NOMO-1 treated with dmso at 0.1 percent for 144 hours (cell line): ENCODE measurements around the gene RIPPLY1.
"Not testable (repeated sequence)": the region's sequence is repeated elsewhere in the genome, so short reads cannot be mapped to it uniquely, and the experiment has no call there.

Experiments
- DNase-seq: peaks from one replicate; lab custom pipeline; 2025; ENCODE audit not compliant: unreplicated experiment; lab: John Stamatoyannopoulos, UW

Gene RIPPLY1

GRCh38 chrX:106912864-106913263 lies 9.7 kb upstream of the RIPPLY1 start:
- DNase-seq: no peak

DNA sequence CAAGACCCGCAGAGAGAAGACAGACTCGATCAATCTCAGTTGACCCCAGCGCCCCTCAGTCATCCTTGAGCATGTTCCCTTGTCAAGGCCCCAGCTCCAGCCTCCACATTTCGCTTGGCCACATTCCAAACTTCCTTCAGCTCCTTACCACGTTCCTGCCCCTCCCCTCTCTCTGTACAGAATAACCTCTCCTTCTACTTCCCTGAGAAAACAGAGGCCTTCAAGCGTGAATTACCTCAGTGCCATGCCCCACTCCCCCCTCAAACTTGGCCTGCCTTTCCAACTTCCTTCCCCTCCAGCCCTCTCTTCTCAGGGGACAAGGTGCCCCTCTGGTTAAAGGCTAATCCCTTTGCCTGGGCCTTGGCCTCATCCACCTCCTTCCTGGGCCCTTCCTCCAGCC lies 3.2 kb upstream of the RIPPLY1 start:
- DNase-seq: no peak

DNA sequence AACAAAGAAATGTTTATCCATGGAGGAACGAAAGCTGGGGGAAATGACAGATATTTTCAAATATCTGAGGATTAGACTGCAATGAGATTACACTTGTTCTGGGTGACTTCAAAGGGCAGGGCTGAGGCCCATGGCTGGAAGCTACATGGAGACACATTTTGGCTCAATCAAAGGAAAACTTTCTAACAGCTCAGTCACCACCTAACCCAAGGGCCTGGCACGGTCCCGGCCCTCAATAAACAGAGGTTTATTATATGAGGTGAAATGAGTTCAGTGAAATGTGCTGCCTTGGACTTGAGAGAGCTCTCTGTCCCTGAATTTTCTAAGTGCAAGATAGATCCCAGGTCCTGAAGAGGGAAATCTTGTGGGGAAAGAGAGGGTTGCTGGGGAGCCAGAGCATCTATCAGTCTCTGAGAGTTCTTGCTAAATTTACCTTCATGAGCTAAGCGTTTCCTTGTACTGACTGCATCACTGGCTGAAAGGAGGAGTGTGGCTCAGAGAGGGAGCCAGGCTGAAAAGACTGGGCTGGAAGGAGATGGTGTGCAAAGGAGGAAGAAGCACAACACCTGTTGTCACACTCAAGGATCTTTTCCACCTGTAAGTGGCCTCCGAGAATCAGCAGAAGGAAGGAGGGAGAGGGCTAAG lies 2.0 kb upstream of the RIPPLY1 start:
- no peak for DNase-seq

DNA sequence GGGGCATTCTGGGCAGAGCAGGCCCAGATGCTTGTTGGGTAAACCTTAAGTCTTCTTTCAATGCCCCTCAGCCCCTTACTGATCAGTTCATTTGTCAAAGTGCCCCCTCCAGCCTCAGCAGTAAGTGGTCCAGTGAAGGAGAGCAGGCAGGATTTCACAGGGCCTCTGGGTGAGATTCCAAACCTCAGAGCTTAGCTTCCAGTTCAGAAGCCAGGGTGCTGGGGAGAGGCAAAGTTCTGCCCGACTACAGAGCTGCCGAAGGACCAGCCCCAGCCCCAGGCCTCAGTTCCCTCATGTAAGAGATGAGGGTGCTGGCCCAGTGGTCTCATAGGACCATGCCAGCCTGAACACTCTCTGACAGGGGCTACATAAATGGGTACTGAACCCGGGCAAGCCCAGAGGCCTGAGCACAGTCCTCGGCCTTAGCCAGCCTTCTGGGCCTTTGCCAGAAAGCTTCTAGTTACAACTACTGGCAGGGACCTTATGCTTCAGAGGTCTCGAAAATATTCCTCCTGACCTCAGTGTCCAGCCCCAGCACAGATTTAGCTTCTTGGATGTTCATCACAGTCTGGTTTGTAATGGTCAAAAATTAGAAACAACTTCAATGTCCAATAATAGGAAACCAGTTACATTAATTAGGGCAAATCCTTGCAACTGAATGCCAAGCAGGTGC lies 851 bp upstream of the RIPPLY1 start:
- no peak for DNase-seq

- DNase-seq: no peak
These were observed 457 bp downstream of the RIPPLY1 start for GRCh38 chrX:106902684-106903083.

DNA sequence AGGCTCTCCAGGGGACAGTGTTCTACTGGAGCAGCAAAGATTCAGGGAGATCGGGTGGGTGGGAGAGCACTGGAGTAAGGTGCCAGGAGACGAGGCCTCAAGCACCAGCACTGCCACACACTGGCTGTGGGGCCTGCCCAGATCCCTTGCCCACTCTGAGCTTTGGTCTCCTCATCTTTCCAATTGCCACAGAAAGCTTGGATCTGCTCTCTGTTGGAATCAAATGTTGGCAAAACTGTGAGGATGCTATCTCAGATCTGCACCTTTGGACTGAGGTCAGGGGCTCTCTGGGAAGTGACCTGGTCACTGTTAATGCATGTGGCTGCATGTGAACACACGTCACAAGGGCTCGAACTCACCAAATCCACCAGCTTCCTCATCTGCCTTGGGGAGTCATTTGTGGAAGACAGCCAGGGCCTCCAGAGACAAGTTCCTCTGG lies 1.3 kb downstream of the RIPPLY1 start:
- no peak for DNase-seq

DNA sequence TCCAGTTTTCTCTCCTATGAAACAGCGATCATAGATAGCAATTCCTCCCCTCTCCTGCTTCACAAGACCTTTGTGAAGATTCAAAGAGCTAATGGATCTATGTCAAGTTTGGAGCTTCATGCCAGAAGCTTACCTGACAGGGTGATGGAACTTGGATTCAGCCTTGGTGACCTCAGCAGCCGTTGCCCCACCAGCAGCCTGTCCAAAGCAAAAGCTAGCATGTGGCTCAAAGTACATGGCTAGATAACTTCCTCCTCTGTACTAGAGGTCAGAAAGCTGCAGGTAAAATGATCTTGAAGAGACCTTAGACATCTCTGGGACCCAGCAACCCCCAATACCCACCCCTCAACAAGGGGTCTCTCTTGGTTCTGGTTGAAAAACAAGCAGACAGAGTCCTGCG lies 1.8 kb downstream of the RIPPLY1 start:
- DNase-seq: no peak

GRCh38 chrX:106899841-106900240 lies 3.3 kb downstream of the RIPPLY1 start:
- DNase-seq: no peak

- DNase-seq: no peak
These were observed 3.9 kb downstream of the RIPPLY1 start for GRCh38 chrX:106899276-106899675.

- peak; percentile 1 for DNase-seq
These were observed 4.7 kb downstream of the RIPPLY1 start for GRCh38 chrX:106898462-106898861.

- no peak for DNase-seq
These were observed 5.9 kb downstream of the RIPPLY1 start for GRCh38 chrX:106897259-106897658.

GRCh38 chrX:106894978-106895452 lies 8.1 kb downstream of the RIPPLY1 start:
- DNase-seq: no peak

DNA sequence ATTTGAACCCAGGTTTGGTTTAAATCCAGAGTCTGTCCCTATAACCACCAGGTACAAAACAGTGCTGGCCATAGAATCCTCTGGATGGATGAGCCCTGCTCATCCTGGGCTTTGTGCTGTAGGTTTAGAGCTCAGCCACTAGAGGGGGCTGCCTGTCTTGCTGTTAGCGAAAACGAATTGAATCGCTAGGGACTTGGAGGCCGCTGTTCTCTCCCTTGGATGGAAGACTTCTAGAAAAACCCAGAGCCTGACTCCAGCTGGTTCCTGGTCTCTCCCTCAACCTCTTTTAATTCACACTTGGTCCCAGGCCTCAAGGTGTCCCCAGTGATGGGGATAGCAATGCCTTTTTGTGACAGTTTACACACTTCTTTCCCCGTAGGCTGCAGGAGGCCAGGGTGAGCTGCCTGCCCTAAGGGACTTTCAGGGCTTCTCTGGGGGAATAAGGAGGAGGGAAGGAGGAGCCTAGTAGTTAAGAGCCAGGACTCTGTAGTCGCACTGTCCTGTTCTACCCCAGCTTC lies 8.7 kb downstream of the RIPPLY1 start:
- peak; percentile 7 for DNase-seq

DNA sequence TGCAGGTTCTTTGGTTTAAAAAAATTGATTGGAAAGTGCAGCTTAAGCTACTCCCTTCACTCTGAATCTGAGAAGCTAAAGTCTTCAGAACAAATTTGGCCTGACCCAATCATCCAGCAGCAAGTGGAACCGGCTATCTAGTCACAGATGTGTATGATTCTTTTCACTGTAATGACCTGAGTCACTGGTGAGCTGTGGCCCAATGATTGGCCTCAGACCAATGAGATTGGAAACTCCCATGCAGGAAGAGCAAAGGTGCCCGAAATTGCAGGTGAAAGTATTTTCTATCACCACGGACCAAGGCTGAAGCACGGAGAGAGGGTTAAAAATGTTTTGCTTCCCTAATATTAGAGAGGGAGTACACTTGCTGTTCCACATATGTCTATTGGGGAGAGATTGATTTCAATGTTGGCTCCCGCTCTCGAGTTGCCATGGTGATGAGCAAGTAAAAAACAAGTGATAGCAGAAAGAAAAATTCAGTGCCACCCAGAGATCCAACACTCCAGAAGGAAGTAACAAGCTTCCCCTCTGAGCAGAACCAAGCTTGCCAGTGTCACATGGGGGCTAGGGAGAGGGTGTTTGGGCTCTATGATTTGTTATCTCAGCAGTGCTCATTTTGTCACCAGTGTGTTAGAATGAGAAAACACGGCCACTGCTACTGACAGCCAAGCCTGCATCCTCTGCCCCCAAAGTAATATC lies 11.2 kb downstream of the RIPPLY1 start:
- no peak for DNase-seq

DNA sequence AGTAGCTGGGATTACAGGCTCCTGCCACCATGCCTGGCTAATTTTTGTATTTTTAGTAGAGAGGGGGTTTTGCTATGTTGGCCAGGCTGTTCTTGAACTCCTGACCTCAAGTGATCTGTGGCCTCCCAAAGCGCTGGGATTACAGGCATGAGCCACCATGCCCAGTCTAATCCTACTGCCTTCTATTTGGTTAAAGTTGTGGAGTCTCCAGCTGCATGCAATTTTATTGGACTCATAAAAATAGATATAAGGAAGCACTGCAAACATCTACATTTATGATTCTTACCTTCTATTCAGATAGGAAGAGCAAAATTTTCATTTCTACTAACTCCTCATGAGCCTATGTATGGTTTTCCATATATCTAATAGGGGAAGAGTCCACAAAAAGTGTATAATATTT lies 13.7 kb downstream of the RIPPLY1 start:
- DNase-seq: no peak

- no peak for DNase-seq
These were observed 28.0 kb downstream of the RIPPLY1 start for GRCh38 chrX:106875151-106875550.

DNA sequence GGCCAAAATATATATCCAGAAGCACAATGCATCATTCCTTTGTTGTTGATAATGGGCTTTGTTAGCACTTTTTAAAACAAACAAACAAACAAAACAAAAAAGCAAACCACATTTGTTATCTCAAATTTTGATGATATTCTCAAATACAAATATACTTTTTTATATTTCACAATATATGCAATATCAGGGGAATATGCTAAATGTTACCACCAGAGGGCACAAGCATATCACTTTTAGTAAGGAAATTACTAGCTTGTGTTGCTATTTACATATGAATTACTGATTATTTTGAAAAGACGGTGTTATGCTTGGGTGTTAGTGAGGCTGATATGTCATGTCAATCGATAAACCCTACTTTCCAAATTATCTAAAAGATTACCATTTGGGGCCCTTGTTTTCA lies 29.1 kb downstream of the RIPPLY1 start:
- DNase-seq: no peak

DNA sequence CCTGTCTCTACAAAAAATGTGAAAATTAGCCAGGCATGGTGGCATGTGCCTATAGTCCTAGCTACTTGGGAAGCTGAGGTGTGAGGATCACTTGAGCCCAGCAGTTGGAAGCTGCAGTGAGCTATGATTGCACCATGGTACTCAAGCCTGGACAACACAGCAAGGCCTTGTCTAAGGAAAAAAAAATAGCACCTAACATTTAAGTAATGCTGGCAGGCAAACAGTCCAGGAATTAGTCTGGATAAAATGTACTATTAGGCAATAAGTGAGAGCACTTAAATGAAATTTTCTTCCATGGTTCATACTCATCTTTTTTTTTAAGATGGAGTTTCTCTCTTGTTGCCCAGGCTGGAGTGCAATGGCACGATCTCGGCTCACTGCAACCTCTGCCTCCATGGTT lies 30.3 kb downstream of the RIPPLY1 start:
- not testable (repeated sequence) for DNase-seq

- DNase-seq: no peak
These were observed 39.4 kb downstream of the RIPPLY1 start for GRCh38 chrX:106863697-106864096.

- no peak for DNase-seq
These were observed 40.0 kb downstream of the RIPPLY1 start for GRCh38 chrX:106862972-106863688.
